Thyroid gland (tissue), 4 donors: ENCODE results near the gene FGD5.

Experiments used
- POLR2A ChIP-seq, 2 donors: fragments of 450-650 bp; IDR thresholded peaks; one replicate each; pipeline ENCODE4 v1.6.1; 2017; ENCODE audit warnings: antibody characterized with exemption in 2 of 2, mild to moderate bottlenecking in 2 of 2, moderate library complexity in 1 of 2
- TF ChIP-seq, protein P1 (sequence below), 6 experiments: fragments of 200-600 bp in 3 of 6; fragments of 450-650 bp in 3 of 6; sonication (generic) in 3 of 6; IDR thresholded peaks; one replicate each; pipeline ENCODE4 v1.5.1; 2016 to 2019; ENCODE audit warnings: antibody characterized with exemption in 6 of 6, mild to moderate bottlenecking in 2 of 6, inconsistent platforms in 1 of 6, moderate library complexity in 1 of 6

GRCh38 chr3:14980689-14981088 is 161.9 kb downstream of the FGD5 start:
- TF ChIP-seq, protein P1, sequence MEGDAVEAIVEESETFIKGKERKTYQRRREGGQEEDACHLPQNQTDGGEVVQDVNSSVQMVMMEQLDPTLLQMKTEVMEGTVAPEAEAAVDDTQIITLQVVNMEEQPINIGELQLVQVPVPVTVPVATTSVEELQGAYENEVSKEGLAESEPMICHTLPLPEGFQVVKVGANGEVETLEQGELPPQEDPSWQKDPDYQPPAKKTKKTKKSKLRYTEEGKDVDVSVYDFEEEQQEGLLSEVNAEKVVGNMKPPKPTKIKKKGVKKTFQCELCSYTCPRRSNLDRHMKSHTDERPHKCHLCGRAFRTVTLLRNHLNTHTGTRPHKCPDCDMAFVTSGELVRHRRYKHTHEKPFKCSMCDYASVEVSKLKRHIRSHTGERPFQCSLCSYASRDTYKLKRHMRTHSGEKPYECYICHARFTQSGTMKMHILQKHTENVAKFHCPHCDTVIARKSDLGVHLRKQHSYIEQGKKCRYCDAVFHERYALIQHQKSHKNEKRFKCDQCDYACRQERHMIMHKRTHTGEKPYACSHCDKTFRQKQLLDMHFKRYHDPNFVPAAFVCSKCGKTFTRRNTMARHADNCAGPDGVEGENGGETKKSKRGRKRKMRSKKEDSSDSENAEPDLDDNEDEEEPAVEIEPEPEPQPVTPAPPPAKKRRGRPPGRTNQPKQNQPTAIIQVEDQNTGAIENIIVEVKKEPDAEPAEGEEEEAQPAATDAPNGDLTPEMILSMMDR (IDR thresholded peaks at IDR 0.05), result no peak
- TF ChIP-seq POLR2A (IDR thresholded peaks at IDR 0.05), result no peak
